Liver (tissue), 9 donors: Measurements from ENCODE around the gene UBAP2L. TPM values are rescaled to one million over a fixed set of nuclear protein-coding genes. Genes with fewer than 3 reads are reported as not detected.

ENCODE experiments used
- DNase-seq: peaks from one replicate; pipeline ENCODE4 v3.0.0-alpha.2; 2017; ENCODE audit warnings: low spot score
- H3K27ac ChIP-seq, 2 donors: one replicate each; pipeline ENCODE4 v1.7.0; 2013; ENCODE audit warnings: inconsistent platforms in 2 of 2, low read length in 2 of 2, control low read depth in 1 of 2, low read depth in 1 of 2, mild to moderate bottlenecking in 1 of 2
- H3K27me3 ChIP-seq, 4 donors: one replicate each; pipeline versions ENCODE4 v1.6.1 to v1.7.0; 2013; ENCODE audit warnings: low read length in 3 of 4, inconsistent platforms in 1 of 4, mild to moderate bottlenecking in 1 of 4, moderate library complexity in 1 of 4; ENCODE audit not compliant: control insufficient read depth in 4 of 4, insufficient read depth in 4 of 4
- H3K36me3 ChIP-seq, 4 donors: one replicate each; pipeline versions ENCODE4 v1.6.1 to v1.7.0; 2013; ENCODE audit warnings: low read length in 3 of 4, mild to moderate bottlenecking in 3 of 4, low read depth in 1 of 4, moderate library complexity in 1 of 4; ENCODE audit not compliant: control insufficient read depth in 4 of 4, insufficient read depth in 3 of 4
- H3K4me1 ChIP-seq, 4 donors: one replicate each; pipeline versions ENCODE4 v1.6.1 to v1.7.0; 2013; ENCODE audit warnings: low read length in 3 of 4, mild to moderate bottlenecking in 3 of 4, moderate library complexity in 1 of 4; ENCODE audit not compliant: control insufficient read depth in 4 of 4, insufficient read depth in 4 of 4
- H3K4me3 ChIP-seq, 3 donors: one replicate each; pipeline versions ENCODE4 v1.6.1 to v1.7.0; 2013; ENCODE audit warnings: low read length in 3 of 3, control low read depth in 1 of 3, low read depth in 1 of 3, mild to moderate bottlenecking in 1 of 3
- H3K9ac ChIP-seq, 2 donors: one replicate each; pipeline ENCODE4 v1.7.0; 2013; ENCODE audit warnings: low read length in 2 of 2, mild to moderate bottlenecking in 2 of 2, moderate library complexity in 2 of 2, control low read depth in 1 of 2, low read depth in 1 of 2
- H3K9me3 ChIP-seq, 4 donors: one replicate each; pipeline versions ENCODE4 v1.6.1 to v1.7.0; 2013; ENCODE audit warnings: low read length in 3 of 4; ENCODE audit not compliant: control insufficient read depth in 4 of 4
- EGR1 ChIP-seq, 2 donors: IDR thresholded peaks; 2 replicates each; pipeline ENCODE4 v1.6.1; 2016 to 2018; ENCODE audit warnings: antibody characterized with exemption in 2 of 2, low read depth in 2 of 2
- FOXA1 ChIP-seq: IDR thresholded peaks from 2 replicates; pipeline ENCODE4 v1.6.1; 2016; ENCODE audit warnings: antibody characterized with exemption
- FOXA2 ChIP-seq: IDR thresholded peaks from 2 replicates; pipeline ENCODE4 v1.6.1; 2016; ENCODE audit warnings: antibody characterized with exemption
- HNF4G ChIP-seq: IDR thresholded peaks from 2 replicates; pipeline ENCODE4 v1.6.1; 2016; ENCODE audit warnings: antibody characterized with exemption
- JUND ChIP-seq, 2 donors: IDR thresholded peaks; 2 replicates each; pipeline ENCODE4 v1.6.1; 2016; ENCODE audit warnings: antibody characterized with exemption in 2 of 2
- NR2F2 ChIP-seq: IDR thresholded peaks from 2 replicates; pipeline ENCODE4 v1.6.1; 2016; ENCODE audit warnings: antibody characterized with exemption
- RAD21 ChIP-seq, 2 donors: IDR thresholded peaks; 2 replicates each; pipeline ENCODE4 v1.6.1; 2016; ENCODE audit warnings: antibody characterized with exemption in 2 of 2, mild to moderate bottlenecking in 2 of 2
- RXRA ChIP-seq, 2 donors: IDR thresholded peaks; 2 replicates each; pipeline ENCODE4 v1.6.1; 2017 to 2018; ENCODE audit warnings: antibody characterized with exemption in 2 of 2, mild to moderate bottlenecking in 1 of 2
- SP1 ChIP-seq: IDR thresholded peaks from 2 replicates; pipeline ENCODE4 v1.6.1; 2018; ENCODE audit warnings: antibody characterized with exemption, mild to moderate bottlenecking
- WGBS: extraction: QIAGEN DNeasy Blood & Tissue Kit; methylation state at CpG from one replicate; pipeline ENCODE4 v1.1.7; 2013; 5-methylcytosine and 5-hydroxymethylcytosine counted together
- polyA plus RNA-seq, 2 donors: library from polyadenylated mRNA; stranded (reverse) in 1 of 2; unstranded in 1 of 2; fragments of 200-250 nt in 1 of 2; fragments of >200 nt in 1 of 2; fragmentation: Nextera tagmentation in 1 of 2; extraction: Ambion mirVana in 1 of 2; gene quantifications; one replicate each; pipeline versions ENCODE4 v1.2.1 to v1.2.3, GENCODE V29; 2013 to 2015
- total RNA-seq, 2 donors: library from RNA; depleted of rRNA; stranded (reverse); fragments of >200 nt; gene quantifications; one replicate each; pipeline ENCODE4 v1.2.3, GENCODE V29; 2014
- TF ChIP-seq, protein P1 (sequence below): fragments of 150-350 bp; IDR thresholded peaks from 2 replicates; pipeline ENCODE4 v1.5.1; 2017; ENCODE audit warnings: improper control_type of control experiment, low read depth, low read length; ENCODE audit not compliant: missing input control
- donor health status: healthy.
- donor health status: healthy.
- donor health status: healthy.
- donor health status: healthy.
- donor health status: healthy.

The UBAP2L gene
- total and polyA plus RNA-seq, 4 donors: 24.3 to 51.0 (median 34.1) TPM

DNA sequence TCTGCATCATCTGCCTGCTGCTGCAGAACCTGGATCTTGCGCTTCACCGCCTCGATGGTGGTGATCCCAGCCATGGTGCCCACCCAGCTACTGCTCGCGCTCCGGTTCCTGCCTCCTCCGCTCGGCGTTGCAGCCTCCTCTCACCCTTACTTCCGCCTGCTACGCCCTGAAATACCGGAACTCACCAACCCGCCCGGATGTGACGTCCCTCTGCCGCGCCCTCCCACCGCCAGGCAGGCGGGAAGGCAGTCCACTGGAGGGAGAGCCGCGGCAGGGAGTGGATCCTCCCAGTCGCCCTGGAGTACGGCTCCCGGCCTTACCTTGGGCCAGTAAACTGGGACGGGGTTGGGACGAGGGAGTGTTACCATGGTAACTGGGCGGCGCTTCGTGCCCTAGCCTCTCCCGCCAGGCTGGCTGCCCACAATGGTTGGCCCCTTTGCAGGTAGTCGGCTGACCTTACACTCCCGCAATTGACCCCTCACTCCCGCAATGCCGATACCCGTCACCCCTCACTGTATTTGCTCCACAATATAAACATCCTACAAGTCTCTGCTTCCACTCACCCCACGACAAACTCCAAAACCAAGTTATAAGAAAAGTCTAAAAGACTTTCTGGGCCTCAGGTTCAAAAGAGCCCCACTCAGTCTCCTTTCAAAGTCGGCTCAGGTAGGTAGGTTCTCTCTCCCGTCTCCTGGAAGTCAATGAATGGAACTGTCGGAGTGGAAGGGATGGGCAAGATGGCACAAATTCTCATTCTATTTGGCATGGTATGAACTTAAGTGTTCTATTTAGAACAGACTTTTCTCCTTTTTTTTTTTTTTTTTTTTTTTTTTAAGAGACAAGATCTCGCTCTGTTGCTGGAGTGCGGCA lies 37.5 kb upstream of the UBAP2L start (continued):
- TF ChIP-seq FOXA1: no peak

DNA sequence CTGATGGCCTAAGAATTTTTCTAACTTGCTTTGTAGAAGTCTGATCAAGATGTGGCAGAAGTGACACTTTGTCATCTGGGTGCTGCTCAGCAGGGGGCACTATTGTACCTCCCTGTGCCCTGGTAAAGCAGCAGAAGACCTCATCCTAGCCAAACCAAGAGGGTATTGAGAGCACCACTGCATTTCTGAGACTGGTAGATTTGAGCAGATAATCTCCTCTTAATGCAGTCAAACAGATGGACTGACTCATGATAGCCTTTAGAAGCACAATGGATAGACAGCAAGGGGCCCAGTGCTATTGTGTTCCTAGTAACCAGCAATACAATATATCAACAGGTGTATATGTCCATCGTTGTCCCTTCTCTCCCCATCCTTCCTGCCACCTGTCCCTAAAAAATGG lies 34.6 kb upstream of the UBAP2L start:
- no peak overlapping the region for H3K4me3 ChIP-seq
- 62% methylated on average over 1 of the region's 1 CpG for WGBS
- peak; percentile 67 for DNase-seq
- TF ChIP-seq RAD21 (IDR thresholded peaks at IDR 0.05): peak; percentile 71 to 80
- TF ChIP-seq, protein P1, sequence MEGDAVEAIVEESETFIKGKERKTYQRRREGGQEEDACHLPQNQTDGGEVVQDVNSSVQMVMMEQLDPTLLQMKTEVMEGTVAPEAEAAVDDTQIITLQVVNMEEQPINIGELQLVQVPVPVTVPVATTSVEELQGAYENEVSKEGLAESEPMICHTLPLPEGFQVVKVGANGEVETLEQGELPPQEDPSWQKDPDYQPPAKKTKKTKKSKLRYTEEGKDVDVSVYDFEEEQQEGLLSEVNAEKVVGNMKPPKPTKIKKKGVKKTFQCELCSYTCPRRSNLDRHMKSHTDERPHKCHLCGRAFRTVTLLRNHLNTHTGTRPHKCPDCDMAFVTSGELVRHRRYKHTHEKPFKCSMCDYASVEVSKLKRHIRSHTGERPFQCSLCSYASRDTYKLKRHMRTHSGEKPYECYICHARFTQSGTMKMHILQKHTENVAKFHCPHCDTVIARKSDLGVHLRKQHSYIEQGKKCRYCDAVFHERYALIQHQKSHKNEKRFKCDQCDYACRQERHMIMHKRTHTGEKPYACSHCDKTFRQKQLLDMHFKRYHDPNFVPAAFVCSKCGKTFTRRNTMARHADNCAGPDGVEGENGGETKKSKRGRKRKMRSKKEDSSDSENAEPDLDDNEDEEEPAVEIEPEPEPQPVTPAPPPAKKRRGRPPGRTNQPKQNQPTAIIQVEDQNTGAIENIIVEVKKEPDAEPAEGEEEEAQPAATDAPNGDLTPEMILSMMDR: peak; percentile 40
- TF ChIP-seq EGR1 (IDR thresholded peaks at IDR 0.05; ENCODE audit: low read depth in 2 of 2): no peak
- H3K9ac ChIP-seq: no peak overlapping the region
- no peak overlapping the region for H3K27ac ChIP-seq
- H3K36me3 ChIP-seq: no peaks in the 10 kb centered on the region
- no peaks in the 10 kb centered on the region for H3K27me3 ChIP-seq
- H3K9me3 ChIP-seq: no peaks in the 10 kb centered on the region
- H3K4me1 ChIP-seq: peaks cover 0 to 15% (median 9%) of the 10 kb centered on the region in 4 donors

- Histone ChIP-seq H3K27ac (no peak overlapping the region), H3K9ac (no peak overlapping the region), H3K4me1 (peaks cover 0 to 7% (median 3%) of the 10 kb centered on the region in 4 donors), H3K9me3 (no peaks in the 10 kb centered on the region), H3K27me3 (no peaks in the 10 kb centered on the region), H3K4me3 (no peak overlapping the region), H3K36me3 (no peaks in the 10 kb centered on the region)
- TF ChIP-seq RXRA (IDR thresholded peaks at IDR 0.05) (no peak), SP1 (no peak), HNF4G (no peak)
- DNase-seq: no peak
- 22% methylated on average over 2 of the region's 2 CpGs for WGBS
Measured at GRCh38 chr1:154186852-154187501, 33.8 kb upstream of the UBAP2L start.

DNA sequence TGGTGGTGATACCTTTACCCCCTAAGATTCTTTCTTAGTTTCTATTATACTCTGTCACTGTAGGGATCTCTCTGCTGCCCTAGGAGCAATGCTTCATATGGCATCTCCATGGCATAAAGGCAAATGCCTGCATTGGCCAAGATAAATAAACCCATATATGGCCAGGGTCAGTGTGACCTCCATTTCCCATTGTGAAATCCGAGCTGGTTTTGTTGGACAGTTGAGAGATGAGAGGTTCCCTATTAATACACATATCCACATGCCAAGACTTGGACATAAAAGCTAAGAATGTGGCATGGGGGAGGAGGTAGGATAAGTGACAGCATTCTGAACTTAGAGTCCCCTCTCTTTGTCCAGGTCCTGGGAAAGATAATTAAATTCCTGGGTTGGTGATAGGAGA lies 30.2 kb upstream of the UBAP2L start:
- Histone ChIP-seq H3K27me3 (no peaks in the 10 kb centered on the region), H3K9ac (no peak overlapping the region), H3K4me1 (no peaks in the 10 kb centered on the region), H3K9me3 (no peaks in the 10 kb centered on the region), H3K4me3 (no peak overlapping the region), H3K27ac (no peak overlapping the region), H3K36me3 (no peaks in the 10 kb centered on the region)
- DNase-seq: no peak
- WGBS: 16% methylated on average over 1 of the region's 1 CpG
- no peak for TF ChIP-seq NR2F2
- TF ChIP-seq FOXA2: no peak
- no peak for TF ChIP-seq JUND (IDR thresholded peaks at IDR 0.05)
- no peak for TF ChIP-seq SP1
- TF ChIP-seq, protein P1: no peak
